Stimulated activated CD4-positive, alpha-beta T cell treated with anti-CD3 and anti-CD28 coated beads, Interleukin-4, amount 100 ng/mL, for 4 hours (primary cell): ENCODE measurements around the gene ZC3H7B.
"Not testable (repeated sequence)": the region's sequence is repeated elsewhere in the genome, so short reads cannot be mapped to it uniquely, and the experiment has no call there.

Experiments used
- DNase-seq, 2 experiments: peaks; one replicate each; pipeline ENCODE4 v3.0.0-alpha.2; 2020

The ZC3H7B gene

DNA sequence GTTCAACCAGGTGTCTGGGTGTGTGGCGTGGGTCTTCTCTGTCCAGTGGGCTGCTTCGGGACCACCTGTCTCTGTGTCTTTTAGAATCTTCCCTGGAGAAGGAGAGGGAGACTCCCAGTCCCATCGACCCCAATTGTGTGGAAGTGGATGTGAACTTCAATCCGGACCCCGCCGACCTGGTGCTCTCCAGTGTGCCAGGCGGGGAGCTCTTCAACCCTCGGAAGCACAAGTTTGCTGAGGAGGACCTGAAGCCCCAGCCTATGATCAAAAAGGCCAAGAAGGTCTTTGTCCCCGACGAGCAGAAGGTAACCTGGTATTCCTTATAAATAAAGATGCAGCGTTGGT lies 92.7 kb downstream of the ZC3H7B start:
- no peak for DNase-seq

DNA sequence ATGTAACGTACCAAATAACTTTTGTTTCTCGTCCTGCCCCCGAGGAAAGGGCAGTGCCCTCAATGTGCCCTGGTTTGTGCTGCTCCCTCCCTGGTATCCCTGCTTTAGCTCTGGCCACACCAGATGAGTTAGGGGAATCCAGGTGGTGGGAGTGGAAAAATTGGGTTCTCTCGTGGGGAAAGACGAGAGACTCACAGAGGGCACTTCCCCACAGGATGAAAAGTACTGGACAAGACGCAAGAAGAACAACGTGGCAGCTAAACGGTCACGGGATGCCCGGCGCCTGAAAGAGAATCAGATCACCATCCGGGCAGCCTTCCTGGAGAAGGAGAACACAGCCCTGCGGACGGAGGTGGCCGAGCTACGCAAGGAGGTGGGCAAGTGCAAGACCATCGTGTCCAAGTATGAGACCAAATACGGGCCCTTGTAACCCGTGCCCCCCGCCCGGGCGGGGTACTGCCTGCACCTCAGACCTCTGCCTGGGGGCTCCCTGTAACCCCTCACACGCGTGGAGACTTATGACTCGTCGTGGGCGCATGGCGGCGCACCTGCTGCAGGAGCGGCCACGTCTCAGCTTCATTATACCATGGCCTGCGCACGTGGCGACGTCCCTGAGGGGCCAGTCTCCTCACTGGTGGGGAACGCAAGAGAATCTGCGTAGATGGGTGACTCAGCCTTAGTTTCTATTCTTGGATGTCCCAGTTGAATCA lies 94.4 kb downstream of the ZC3H7B start:
- DNase-seq, result no peak

DNA sequence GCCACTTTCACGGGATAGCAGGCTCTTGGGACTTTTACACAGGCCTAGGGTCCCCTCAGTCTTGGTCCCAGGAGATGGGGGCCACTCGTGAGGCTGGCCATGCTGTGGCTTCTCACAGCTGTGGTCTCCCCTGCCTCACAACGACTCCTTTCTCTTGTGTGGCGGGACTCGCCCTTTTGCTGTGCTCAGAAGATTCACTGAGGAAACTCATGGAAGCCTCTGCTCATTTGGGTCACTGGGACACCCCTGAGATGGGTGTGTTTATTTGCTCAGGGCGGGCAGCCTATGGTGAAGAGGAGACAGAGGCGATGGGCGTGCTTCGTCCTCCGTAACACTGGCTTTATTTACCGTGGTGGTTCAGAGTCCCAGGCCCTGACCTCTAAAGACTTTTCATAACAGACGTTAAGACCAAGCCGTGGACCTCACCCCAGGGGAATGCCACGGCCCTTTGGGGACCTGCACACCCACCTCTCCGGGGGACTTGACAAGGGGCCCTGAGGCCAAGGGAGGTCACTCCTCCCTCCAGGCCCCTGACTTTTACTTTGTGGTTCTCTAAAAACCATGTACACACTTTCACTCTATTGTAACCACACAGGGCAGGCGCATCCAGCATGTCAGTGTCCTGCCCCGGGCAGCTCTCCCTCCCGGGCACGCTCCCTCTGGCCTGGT lies 96.0 kb downstream of the ZC3H7B start:
- DNase-seq, result no peak

DNA sequence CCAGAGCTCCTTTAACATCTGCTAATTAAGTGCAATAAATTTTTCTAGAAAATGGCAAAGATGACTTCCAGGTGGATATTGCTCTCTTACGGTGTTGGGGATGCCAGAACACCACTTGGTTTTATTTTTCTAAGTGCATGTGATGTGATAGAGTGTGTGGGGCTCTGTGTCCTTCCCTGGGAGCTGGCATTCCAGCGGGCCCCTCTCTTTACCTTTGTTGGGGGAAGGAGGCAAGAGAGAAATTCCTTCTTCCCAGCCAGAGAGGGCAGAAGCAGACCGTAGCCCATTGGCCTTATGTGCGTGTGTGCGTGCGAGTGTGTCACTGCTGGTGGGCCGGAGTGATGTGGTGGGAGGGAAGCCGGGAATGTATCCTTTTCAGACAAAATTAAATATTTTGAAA lies 97.6 kb downstream of the ZC3H7B start:
- no peak for DNase-seq

DNA sequence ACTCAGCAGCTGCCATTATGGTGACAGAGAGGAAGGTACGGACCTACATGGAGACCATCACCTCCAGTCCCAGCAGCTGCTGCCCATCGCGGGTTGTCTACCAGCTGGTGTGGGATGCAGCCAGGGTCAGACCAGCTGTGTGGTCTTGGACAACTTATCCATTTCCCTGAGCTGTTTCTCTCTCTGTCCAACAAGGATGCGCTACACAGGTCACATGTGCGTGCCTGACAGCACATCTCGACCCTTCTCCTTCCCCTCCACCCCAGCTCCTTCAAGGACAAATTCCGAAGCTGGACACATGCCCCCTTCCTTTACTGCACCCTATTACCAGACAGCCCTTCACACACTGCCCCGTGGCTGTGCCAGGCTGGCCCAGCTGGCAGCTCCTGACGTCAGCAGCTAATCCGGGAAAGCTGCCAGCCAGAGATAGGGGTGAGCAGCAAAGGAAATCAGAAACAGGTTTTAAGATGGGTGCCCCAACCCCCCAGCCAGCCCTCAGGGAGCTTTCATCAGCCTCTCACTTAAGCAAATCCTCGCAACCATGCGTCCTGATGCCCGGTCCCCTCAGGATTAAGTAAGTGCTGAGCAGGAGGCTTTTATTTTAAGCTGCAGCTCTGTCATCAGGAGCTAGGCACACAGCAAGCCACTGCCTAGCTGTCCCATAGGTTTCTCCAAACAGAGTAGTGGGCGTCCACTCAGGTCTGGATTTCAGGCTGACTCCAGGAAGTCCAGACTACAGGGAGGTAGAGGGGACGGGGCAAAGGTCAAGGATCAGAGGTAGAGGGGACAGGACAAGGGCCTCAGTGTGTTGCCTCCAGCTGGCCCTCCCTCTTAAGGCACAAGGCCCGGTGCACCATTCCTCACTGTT lies 100.7 kb downstream of the ZC3H7B start:
- DNase-seq, result no peak

DNA sequence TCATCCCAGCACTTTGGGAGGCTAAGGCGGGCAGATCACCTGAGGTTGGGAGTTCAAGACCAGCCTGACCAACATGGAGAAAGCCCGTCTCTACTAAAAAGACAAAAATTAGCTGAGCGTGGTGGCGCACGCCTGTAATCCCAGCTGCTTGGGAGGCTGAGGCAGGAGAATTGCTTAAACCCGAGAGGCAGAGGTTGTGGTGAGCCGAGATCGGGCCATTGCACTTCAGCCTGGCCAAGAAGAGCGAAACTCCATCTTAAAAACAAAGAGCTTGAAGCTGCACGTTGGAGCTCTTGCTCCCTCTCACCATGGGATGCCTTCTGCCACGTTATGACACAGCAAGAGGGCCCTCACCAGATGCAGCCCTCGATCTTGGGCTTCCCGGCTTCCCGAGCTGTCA lies 101.5 kb downstream of the ZC3H7B start:
- not testable (repeated sequence) for DNase-seq

DNA sequence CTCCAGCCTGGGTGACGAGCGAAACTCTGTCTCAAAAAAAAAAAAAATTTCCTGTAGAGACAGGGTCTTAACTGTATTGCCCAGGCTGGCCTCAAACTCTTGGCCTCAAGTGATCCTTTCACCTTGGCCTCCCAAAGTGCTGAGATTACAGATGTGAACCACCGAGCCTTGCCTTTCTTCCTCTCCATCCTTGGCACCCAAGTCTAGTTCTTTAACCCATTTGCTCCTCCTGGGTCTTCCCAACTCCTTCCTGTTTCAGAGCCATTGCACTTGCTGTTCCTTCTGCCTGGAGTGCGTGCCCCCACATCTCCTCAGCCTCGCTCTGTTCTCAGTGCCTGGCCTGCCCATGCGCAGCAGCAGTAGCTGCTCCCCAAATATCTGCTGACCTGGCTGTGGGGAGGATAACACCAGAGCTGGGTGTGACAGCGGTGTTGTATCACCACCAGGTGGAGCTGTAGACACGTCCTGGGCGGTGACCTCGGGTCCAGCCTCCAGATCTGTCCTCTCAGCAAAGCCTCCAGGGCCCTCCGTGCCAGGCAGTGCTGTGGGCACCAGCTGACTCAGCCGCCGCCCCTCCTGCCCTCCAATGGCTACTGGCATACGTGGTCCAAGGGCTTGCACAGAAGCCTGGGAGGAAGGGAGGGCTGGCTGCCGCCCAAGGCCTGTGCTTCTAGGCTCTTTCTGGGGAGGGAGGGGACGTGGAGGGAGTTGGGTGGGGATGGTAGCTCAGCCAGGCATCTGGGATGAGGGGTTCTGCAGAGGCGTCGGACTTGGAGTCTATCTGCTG lies 102.4 kb downstream of the ZC3H7B start:
- peak; percentile 69 to 77 for DNase-seq

DNA sequence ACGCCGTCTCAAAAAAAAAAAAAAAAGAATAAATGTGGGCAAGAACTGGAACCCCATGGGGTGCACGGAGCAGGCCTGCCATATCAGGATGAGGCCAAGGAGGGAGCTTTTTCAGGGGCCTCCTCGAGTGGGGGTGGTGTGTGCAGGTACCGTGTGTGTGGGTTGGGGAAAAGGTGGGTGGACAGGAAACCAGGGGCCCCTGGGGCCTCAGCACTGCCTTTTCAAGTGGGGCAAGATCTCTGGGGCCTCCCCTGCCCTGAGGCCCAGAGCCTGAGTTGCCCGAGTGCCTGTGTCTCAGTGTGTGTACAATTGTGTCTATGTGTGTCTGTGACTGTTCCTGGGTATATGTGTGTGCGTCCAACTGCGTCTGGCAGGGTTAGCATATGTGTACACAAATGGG lies 104.3 kb downstream of the ZC3H7B start:
- peak; percentile 33 to 43 for DNase-seq

DNA sequence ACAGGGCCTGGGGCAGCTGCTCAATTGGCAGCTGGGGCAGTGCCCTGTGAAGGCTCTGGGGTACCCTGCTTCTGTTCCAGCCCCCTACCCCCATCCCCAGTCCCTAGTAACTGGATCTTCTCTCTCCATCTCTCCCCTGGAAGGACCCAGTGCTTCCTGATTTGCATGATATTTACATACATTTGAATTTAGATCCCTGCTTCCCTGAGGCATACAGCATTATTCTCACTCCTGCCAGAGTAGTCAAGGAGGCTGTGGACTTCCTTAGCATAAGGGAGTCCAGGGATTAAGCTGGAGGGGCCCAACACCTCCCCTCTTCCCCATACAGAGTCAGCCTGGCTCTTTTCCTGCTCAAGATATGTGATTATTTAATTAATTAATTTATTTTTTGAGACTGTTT lies 105.1 kb downstream of the ZC3H7B start:
- no peak for DNase-seq

DNA sequence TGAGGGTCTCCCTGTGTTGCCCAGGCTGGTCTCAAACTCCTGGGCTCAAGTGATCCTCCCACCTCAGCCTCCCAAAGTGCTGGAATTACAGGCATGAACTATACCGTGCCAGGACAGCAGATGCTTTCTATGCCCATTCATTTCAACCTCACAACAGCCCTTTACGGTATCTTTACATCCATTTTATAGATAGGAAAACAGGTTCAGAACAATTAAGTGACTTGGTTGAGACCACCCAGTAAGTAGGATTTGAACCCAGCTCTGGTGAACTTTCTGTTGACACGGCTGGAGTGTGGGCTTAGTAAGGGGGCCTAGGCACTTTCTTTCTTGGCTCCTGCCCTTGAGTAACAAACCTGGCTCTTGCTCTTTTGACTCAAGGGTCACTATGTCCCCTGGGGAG lies 106.1 kb downstream of the ZC3H7B start:
- no peak for DNase-seq

DNA sequence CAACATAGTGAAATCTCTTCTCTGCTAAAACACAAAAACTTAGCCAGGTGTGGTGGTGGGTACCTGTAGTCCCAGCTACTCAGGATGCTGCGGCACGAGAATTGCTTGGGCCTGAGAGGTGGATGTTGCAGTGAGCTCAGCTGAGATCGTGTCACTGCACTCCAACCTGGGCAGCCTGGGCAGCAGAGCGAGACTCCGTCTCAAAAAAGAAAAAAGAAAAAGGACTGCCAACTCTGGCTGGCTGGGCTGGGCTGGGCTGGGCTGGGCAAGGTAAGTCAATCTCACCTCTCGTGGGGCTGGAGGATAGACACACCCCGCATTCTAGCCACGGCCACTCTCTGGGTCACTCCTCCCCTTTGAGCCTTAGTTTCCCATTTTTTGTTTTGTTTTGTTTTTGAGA lies 107.3 kb downstream of the ZC3H7B start:
- no peak for DNase-seq
